GM12892 (cell line): ENCODE data around the gene RASA3.
A peak's percentile ranks its signal among the peaks of the same experiment; 100 is the strongest.

Experiments
- DNase-seq: peaks from one replicate; pipeline ENCODE4 v3.0.0; 2011; ENCODE audit not compliant: insufficient read length
- FAIRE-seq: peaks from 2 replicates; lab custom pipeline; 2011; peaks lifted over from hg19 to GRCh38; lab: Jason Lieb, UNC
- POLR2A ChIP-seq: IDR thresholded peaks from 2 replicates; pipeline ENCODE4 v1.6.1; 2011; ENCODE audit warnings: low read depth, low read length, control low read depth
- POLR2AphosphoS5 ChIP-seq: IDR thresholded peaks from 2 replicates; pipeline ENCODE4 v1.6.1; 2011; ENCODE audit warnings: low read depth, low read length, control low read depth
- TAF1 ChIP-seq: IDR thresholded peaks from 2 replicates; pipeline ENCODE4 v1.6.1; 2011; ENCODE audit warnings: low read depth, mild to moderate bottlenecking, control low read depth, low read length, borderline replicate concordance

RASA3 gene

GRCh38 chr13:114055766-114056165 is 76.7 kb downstream of the RASA3 start:
- TF ChIP-seq TAF1 (no peak), POLR2A (no peak), POLR2AphosphoS5 (no peak)
- DNase-seq (no peak), FAIRE-seq (no peak)

GRCh38 chr13:114054830-114055439 is 77.5 kb downstream of the RASA3 start:
- FAIRE-seq = no peak
- TF ChIP-seq TAF1 = no peak
- TF ChIP-seq POLR2AphosphoS5 = no peak
- TF ChIP-seq POLR2A = no peak
- no peak for DNase-seq

- no peak for DNase-seq
- TF ChIP-seq POLR2AphosphoS5 = no peak
- TF ChIP-seq TAF1 = no peak
- TF ChIP-seq POLR2A = no peak
- FAIRE-seq = no peak
These were observed 78.2 kb downstream of the RASA3 start for GRCh38 chr13:114054264-114054663.

GRCh38 chr13:114053026-114053425 is 79.4 kb downstream of the RASA3 start:
- FAIRE-seq = no peak

GRCh38 chr13:114050536-114051450 is 81.6 kb downstream of the RASA3 start:
- FAIRE-seq (no peak), DNase-seq (no peak)
- TF ChIP-seq POLR2A (no peak), TAF1 (no peak), POLR2AphosphoS5 (no peak)

More at GRCh38 chr13:114053026-114053425, 79.4 kb downstream of the RASA3 start:
- TF ChIP-seq POLR2A (no peak), TAF1 (no peak), POLR2AphosphoS5 (no peak)
- no peak for DNase-seq

GRCh38 chr13:114049626-114050101 is 82.8 kb downstream of the RASA3 start:
- no peak for DNase-seq
- FAIRE-seq = no peak
- peak; percentile 60 for TF ChIP-seq POLR2AphosphoS5
- no peak for TF ChIP-seq POLR2A
- TF ChIP-seq TAF1 = no peak

GRCh38 chr13:114049026-114049425 is 83.4 kb downstream of the RASA3 start:
- no peak for TF ChIP-seq TAF1
- no peak for TF ChIP-seq POLR2AphosphoS5
- TF ChIP-seq POLR2A = no peak
- DNase-seq = peak; percentile 56
- peak; percentile 70 for FAIRE-seq

- DNase-seq = no peak
- no peak for TF ChIP-seq POLR2AphosphoS5
- TF ChIP-seq TAF1 = no peak
- no peak for TF ChIP-seq POLR2A
- no peak for FAIRE-seq
These were observed 84.0 kb downstream of the RASA3 start for GRCh38 chr13:114048443-114048842.

GRCh38 chr13:114047358-114047881 is 85.0 kb downstream of the RASA3 start:
- DNase-seq (peak; percentile 57), FAIRE-seq (peak; percentile 92)
- TF ChIP-seq POLR2A = no peak
- no peak for TF ChIP-seq TAF1
- TF ChIP-seq POLR2AphosphoS5 = no peak

GRCh38 chr13:114046431-114046975 is 85.9 kb downstream of the RASA3 start:
- FAIRE-seq = no peak
- TF ChIP-seq POLR2A (no peak), TAF1 (no peak), POLR2AphosphoS5 (no peak)
- no peak for DNase-seq

- no peak for TF ChIP-seq TAF1
- no peak for TF ChIP-seq POLR2A
- no peak for TF ChIP-seq POLR2AphosphoS5
- DNase-seq (no peak), FAIRE-seq (no peak)
These were observed 87.2 kb downstream of the RASA3 start for GRCh38 chr13:114045113-114045735.
